MM.1S (cell line): ENCODE measurements around the gene FRY.

ENCODE experiments used
- DNase-seq: peaks from one replicate; pipeline ENCODE4 v3.0.0-alpha.2; 2015
- H2AFZ ChIP-seq: fragments of 300-600 bp; sonication (generic); 2 replicates; pipeline ENCODE4 v1.6.0; 2016; ENCODE audit warnings: antibody characterized with exemption, low read length
- H3F3A ChIP-seq: fragments of 300-600 bp; sonication (generic); 2 replicates; pipeline ENCODE4 v1.6.1; 2016; ENCODE audit warnings: mild to moderate bottlenecking, antibody characterized with exemption, low read length, moderate library complexity, mixed read lengths; ENCODE audit not compliant: insufficient read depth
- H3K27ac ChIP-seq: fragments of 300-600 bp; sonication (generic); 2 replicates; pipeline ENCODE4 v1.5.1; 2016; ENCODE audit warnings: mild to moderate bottlenecking, low read length
- H3K27me3 ChIP-seq: fragments of 300-600 bp; sonication (generic); replicated peaks from 2 replicates; pipeline ENCODE4 v1.6.0; 2016; ENCODE audit warnings: low read length; ENCODE audit not compliant: insufficient read depth
- H3K36me3 ChIP-seq: fragments of 300-600 bp; sonication (generic); replicated peaks from 2 replicates; pipeline ENCODE4 v1.6.1; 2016; ENCODE audit warnings: mild to moderate bottlenecking, low read length, mixed read lengths; ENCODE audit not compliant: insufficient read depth
- H3K4me1 ChIP-seq: fragments of 300-600 bp; sonication (generic); 2 replicates; pipeline ENCODE4 v1.6.1; 2016; ENCODE audit warnings: low read length, mixed read lengths
- H3K4me2 ChIP-seq: fragments of 300-600 bp; sonication (generic); 2 replicates; pipeline ENCODE4 v1.6.0; 2016; ENCODE audit warnings: low read depth, low read length
- H3K4me3 ChIP-seq: fragments of 300-600 bp; sonication (generic); 2 replicates; pipeline ENCODE4 v1.5.1; 2016; ENCODE audit warnings: low read length, mixed read lengths
- H3K79me2 ChIP-seq: fragments of 300-600 bp; sonication (generic); 2 replicates; pipeline ENCODE4 v1.6.1; 2016; ENCODE audit warnings: mixed run types, low read length, mixed read lengths
- H3K9ac ChIP-seq: fragments of 300-600 bp; sonication (generic); 2 replicates; pipeline ENCODE4 v1.6.1; 2016; ENCODE audit warnings: low read length, mixed read lengths
- H3K9me2 ChIP-seq: fragments of 300-600 bp; sonication (generic); replicated peaks from 2 replicates; pipeline ENCODE4 v1.6.1; 2016; ENCODE audit warnings: mild to moderate bottlenecking, low read length, mixed read lengths; ENCODE audit not compliant: insufficient read depth
- H3K9me3 ChIP-seq: fragments of 300-600 bp; sonication (generic); replicated peaks from 2 replicates; pipeline ENCODE4 v1.6.1; 2016; ENCODE audit warnings: mild to moderate bottlenecking, low read length, mixed read lengths; ENCODE audit not compliant: insufficient read depth
- H4K20me1 ChIP-seq: fragments of 300-600 bp; sonication (generic); 2 replicates; pipeline ENCODE4 v1.6.1; 2016; ENCODE audit warnings: mild to moderate bottlenecking, low read length, moderate library complexity, mixed read lengths; ENCODE audit not compliant: insufficient read depth
- EZH2 ChIP-seq: fragments of 300-600 bp; sonication (generic); optimal IDR thresholded peaks from 2 replicates; pipeline ENCODE3; 2017; ENCODE audit warnings: low read depth, mild to moderate bottlenecking, antibody characterized with exemption, low read length, mixed read lengths
- EZH2phosphoT487 ChIP-seq: fragments of 300-600 bp; sonication (generic); IDR thresholded peaks from 2 replicates; pipeline ENCODE4 v1.6.1; 2018; ENCODE audit warnings: antibody characterized with exemption, low read length
- TF ChIP-seq, protein P1 (sequence below): fragments of 300-600 bp; sonication (generic); IDR thresholded peaks from 2 replicates; pipeline ENCODE4 v1.5.1; 2016; ENCODE audit warnings: antibody characterized with exemption, low read length, mixed read lengths

Gene FRY

DNA sequence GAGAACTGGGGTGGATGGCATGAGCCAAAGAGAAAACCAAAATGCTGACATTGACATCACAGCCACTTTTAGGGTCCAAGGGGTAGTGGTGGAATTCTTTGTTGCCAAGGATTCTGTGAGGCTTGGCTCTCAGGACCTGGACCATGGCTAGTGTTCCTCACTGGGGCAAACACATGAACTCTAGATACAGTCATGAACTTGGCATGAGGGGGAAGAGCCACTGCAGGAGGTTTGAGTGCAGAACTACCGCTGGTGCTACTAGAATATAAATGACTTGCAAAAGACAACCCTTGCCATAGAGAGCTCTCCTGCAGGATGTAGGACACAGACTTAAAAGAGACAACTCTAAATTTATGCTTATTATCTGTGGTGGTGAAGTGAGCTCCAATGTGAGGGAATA, 29.8 kb upstream of the FRY start:
- H2AFZ ChIP-seq, result no peak overlapping the region

DNA sequence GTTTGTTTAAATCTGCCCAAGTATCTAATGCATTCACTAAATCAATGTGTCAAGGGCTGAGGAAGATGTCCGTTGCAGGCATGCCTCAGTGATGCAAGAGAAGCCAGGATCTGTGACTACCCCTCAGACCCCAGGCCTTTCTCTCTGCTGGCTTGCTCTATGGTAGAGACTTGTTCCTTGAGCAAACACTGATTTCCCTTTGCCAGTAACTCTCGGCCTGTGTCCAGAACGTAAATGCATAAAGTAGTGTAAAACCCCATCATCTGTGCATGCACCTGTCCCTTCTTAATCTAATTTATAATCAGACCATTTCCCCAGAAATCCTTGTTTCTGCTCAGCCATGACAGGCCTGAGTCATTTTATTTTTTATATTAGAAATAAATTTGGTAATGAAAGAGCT, 28.7 kb upstream of the FRY start:
- no peak overlapping the region for H3K9ac ChIP-seq
- H3K36me3 ChIP-seq, result no peaks in the 10 kb centered on the region
- no peak overlapping the region for H3K27ac ChIP-seq
- no peaks in the 10 kb centered on the region for H3K27me3 ChIP-seq
- no peak overlapping the region for H3K4me3 ChIP-seq
- no peak overlapping the region for H3K4me2 ChIP-seq
- no peak overlapping the region for H2AFZ ChIP-seq
- no peaks in the 10 kb centered on the region for H4K20me1 ChIP-seq
- no peaks in the 10 kb centered on the region for H3K4me1 ChIP-seq
- TF ChIP-seq EZH2, result no peak
- TF ChIP-seq, protein P1, sequence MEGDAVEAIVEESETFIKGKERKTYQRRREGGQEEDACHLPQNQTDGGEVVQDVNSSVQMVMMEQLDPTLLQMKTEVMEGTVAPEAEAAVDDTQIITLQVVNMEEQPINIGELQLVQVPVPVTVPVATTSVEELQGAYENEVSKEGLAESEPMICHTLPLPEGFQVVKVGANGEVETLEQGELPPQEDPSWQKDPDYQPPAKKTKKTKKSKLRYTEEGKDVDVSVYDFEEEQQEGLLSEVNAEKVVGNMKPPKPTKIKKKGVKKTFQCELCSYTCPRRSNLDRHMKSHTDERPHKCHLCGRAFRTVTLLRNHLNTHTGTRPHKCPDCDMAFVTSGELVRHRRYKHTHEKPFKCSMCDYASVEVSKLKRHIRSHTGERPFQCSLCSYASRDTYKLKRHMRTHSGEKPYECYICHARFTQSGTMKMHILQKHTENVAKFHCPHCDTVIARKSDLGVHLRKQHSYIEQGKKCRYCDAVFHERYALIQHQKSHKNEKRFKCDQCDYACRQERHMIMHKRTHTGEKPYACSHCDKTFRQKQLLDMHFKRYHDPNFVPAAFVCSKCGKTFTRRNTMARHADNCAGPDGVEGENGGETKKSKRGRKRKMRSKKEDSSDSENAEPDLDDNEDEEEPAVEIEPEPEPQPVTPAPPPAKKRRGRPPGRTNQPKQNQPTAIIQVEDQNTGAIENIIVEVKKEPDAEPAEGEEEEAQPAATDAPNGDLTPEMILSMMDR, result no peak
- TF ChIP-seq EZH2phosphoT487, result no peak
- H3K9me3 ChIP-seq, result no peaks in the 10 kb centered on the region
- no peaks in the 10 kb centered on the region for H3F3A ChIP-seq
- no peak for DNase-seq
- H3K79me2 ChIP-seq, result no peaks in the 10 kb centered on the region
- no peaks in the 10 kb centered on the region for H3K9me2 ChIP-seq

More for the DNA sequence above, 29.8 kb upstream of the FRY start:
- no peak for DNase-seq
- no peak overlapping the region for H3K9ac ChIP-seq
- H3K27ac ChIP-seq, result no peak overlapping the region
- H3K9me2 ChIP-seq, result no peaks in the 10 kb centered on the region
- H3K4me2 ChIP-seq, result no peak overlapping the region
- H3K79me2 ChIP-seq, result no peaks in the 10 kb centered on the region
- no peaks in the 10 kb centered on the region for H4K20me1 ChIP-seq
- no peaks in the 10 kb centered on the region for H3K9me3 ChIP-seq
- no peak overlapping the region for H3K4me3 ChIP-seq
- no peaks in the 10 kb centered on the region for H3K27me3 ChIP-seq
- H3K36me3 ChIP-seq, result no peaks in the 10 kb centered on the region
- H3K4me1 ChIP-seq, result no peaks in the 10 kb centered on the region
- H3F3A ChIP-seq, result no peaks in the 10 kb centered on the region
- TF ChIP-seq, protein P1, result no peak
- TF ChIP-seq EZH2phosphoT487 (no peak), EZH2 (no peak)

DNA sequence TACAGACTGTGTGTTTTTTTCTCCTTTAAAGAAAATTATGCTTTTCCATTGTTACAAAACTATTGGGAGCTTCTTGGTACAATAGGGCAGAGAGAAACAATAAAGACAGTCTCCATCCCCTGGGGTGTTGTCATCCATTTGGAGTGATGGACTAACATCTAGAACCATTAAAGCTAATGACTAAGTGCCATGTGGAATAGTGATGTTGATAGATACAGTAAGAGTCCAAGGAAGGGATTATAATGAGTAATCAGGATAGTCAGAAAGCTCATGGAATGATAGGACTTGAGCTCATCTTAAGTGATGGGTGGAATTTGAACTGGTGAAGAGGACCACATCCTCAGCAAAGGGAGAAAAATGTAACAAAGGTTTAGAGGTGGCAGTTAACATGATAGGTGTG, 24.1 kb upstream of the FRY start:
- Histone ChIP-seq H3K4me1 (no peaks in the 10 kb centered on the region), H4K20me1 (no peaks in the 10 kb centered on the region), H3K9me3 (no peaks in the 10 kb centered on the region), H3K79me2 (no peaks in the 10 kb centered on the region), H3K27ac (no peak overlapping the region), H3K36me3 (no peaks in the 10 kb centered on the region), H3K9ac (no peak overlapping the region), H3K4me3 (no peak overlapping the region), H3K4me2 (no peak overlapping the region), H3F3A (no peaks in the 10 kb centered on the region), H3K27me3 (no peaks in the 10 kb centered on the region), H2AFZ (no peak overlapping the region), H3K9me2 (no peaks in the 10 kb centered on the region)
- DNase-seq, result no peak
- no peak for TF ChIP-seq EZH2
- TF ChIP-seq, protein P1, result no peak
